Measurements from ENCODE around the gene B4GAT1. TPM values are rescaled to one million over a fixed set of nuclear protein-coding genes. Genes with fewer than 3 reads are reported as not detected.
A peak's percentile ranks its signal among the peaks of the same experiment; 100 is the strongest.

Gene B4GAT1
- total and polyA plus RNA-seq, 9 of the 15 experiments (the other 6 are each of a cell fraction or from before 2014, with no cell fraction given) = 0.86 to 9.5 (median 3.8) TPM

DNA sequence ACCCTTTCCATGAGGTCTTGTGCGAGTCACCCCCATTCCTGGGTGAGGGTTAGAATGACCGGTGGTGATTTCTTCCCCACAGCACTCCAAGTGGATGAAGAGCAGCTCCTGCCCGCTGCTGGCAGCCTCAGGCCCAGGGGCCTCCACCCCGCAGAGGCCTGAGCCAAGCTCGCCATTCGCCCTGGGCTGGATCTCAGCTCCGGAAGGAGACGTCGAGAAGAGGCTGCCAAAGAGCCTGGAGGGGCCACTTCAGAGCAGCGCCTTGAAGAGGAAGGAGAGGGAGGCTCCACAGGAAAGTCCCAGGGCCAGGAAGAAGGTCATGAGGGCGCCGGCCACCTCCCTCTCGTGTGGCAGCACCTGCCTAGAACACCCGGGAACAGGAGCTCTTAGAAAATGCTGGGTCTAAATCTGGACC is 15.8 kb upstream of the B4GAT1 start:
- no peaks in the 10 kb centered on the region for H3K9me3 ChIP-seq (replicated peaks; ENCODE audit: control insufficient read depth, insufficient read depth, low read depth, low read length)
- no TSS peak for BruUV-seq (replicated peaks)
- peaks cover 13% of the 10 kb centered on the region for H3K79me2 ChIP-seq (ENCODE audit: control insufficient read depth, insufficient read depth, low read length)
- CTCF ChIA-PET (ENCODE audit: low intra/inter-chr PET ratio) = no interaction called here
- no peak overlapping the region for H3K4me2 ChIP-seq (ENCODE audit: insufficient read depth, low read length)
- H3K27ac ChIP-seq (ENCODE audit: extremely low read depth, low read depth, low read length) = no peak overlapping the region
- no peak for ATAC-seq
- TF ChIP-seq RBFOX2 (IDR thresholded peaks at IDR 0.05; ENCODE audit: low read depth, low read length) (0 out of 2 replicates have a peak, but pooled peaks have one; percentile 44), ZNF3 (CRISPR knock-in tag; IDR thresholded peaks at IDR 0.05) (no peak), ZNF696 (CRISPR knock-in tag; conservative IDR thresholded peaks at IDR 0.05) (no peak), SOX6 (IDR thresholded peaks at IDR 0.05) (no peak), POLR2G (IDR thresholded peaks at IDR 0.05; ENCODE audit: low read depth, low read length) (peak; percentile 80), POLR2A (conservative IDR thresholded peaks at IDR 0.05) (0 out of 2 replicates have a peak, but pooled peaks have one; percentile 13)
- POLR2A ChIA-PET = interaction anchor here (0.6 to 3.3 kb wide), 7 partner anchors 9 to 51 kb away, joined by 3 to 16 read pairs (median 7); partner anchors contain the start of genes BRMS1 and SLC29A2
- peaks cover 59% of the 10 kb centered on the region for H3K36me3 ChIP-seq (ENCODE audit: control insufficient read depth, insufficient read depth, low read length)
- peak in 2 of 4 experiments; percentile 5 to 7 for DNase-seq (ENCODE audit: extremely low read depth in 1 of 4, low spot score in 3 of 4)
- H3K9me1 ChIP-seq (ENCODE audit: control insufficient read depth, insufficient read depth, low read length) = peaks cover 3% of the 10 kb centered on the region
- in situ Hi-C loops (cut with MboI) (no loop called here), intact Hi-C loops (cut with micrococcal nuclease) (no loop called here)
- no peak for FAIRE-seq
- H2AFZ ChIP-seq (ENCODE audit: low read depth, low read length) = no peak overlapping the region
- WGBS (ENCODE audit: insufficient coverage, low coverage, missing lambda C conversion rate) = 91% methylated on average over 14 of the region's 14 CpGs
- H3K9ac ChIP-seq (ENCODE audit: insufficient read depth in 1 of 2, low read depth in 2 of 2, low read length in 2 of 2) = peak overlapping the region in 1 of 2 experiments; percentile 31; a peak in 1 of 4 replicates
- H4K20me1 ChIP-seq (replicated peaks; ENCODE audit: control insufficient read depth, insufficient read depth, low read length) = peaks cover 23% of the 10 kb centered on the region
- peaks cover 0 to 30% of the 10 kb centered on the region in 2 experiments; a peak in 4 of 5 replicates for H3K4me1 ChIP-seq (replicated peaks in 1 of 2; ENCODE audit: control insufficient read depth in 2 of 2, insufficient read depth in 2 of 2, low read length in 2 of 2)
- no peak overlapping the region for H3K4me3 ChIP-seq
- H3K27me3 ChIP-seq (ENCODE audit: control insufficient read depth in 2 of 2, insufficient read depth in 2 of 2, low read length in 2 of 2) = no peaks in the 10 kb centered on the region
